ENCODE measurements around the gene TPO.

TPO gene

DNA sequence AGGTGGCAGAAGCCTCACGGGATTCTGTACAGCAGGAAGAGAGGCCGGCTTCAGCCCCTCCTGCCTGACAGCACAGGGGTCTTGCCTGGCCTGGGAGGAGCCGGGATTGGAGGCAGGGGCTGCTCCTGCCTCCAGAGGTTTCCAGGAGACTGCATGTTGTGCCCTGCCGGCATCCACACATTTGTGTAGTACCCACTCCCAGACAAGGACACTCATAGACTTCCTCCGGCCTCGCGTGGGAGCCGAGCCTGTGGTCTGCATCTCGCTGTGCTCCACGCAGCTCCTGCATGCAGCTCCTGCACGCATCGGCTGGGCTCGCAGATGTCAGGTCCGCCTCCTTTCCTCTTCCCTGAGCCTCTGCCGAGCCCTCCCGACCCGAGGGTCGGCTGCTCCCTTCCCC, 34.7 kb downstream of the TPO start:
- no peak for DNase-seq (ENCODE audit: low read depth, low spot score)

GRCh38 chr2:1450915-1451314, 37.7 kb downstream of the TPO start:
- DNase-seq (ENCODE audit: low read depth, low spot score) = no peak

DNA sequence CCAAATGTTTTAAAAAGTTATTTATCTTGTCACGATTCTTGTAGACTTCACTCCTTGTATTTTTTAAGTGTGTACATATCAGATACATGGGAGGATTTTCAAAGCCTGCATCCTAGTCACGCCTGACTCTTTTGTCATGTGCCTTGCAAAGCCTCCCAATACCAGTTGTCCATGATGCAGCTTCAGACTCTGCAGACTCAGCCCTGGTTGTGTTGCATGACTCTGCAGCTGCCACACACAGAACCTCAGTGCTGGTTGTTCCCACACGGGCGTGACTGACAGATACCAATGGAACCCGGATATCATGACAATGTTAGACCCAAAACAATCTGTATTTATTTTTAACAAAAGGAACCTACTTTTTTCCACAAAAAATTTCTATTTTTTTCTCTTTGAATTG, 38.2 kb downstream of the TPO start:
- DNase-seq (ENCODE audit: low read depth, low spot score) = no peak

DNA sequence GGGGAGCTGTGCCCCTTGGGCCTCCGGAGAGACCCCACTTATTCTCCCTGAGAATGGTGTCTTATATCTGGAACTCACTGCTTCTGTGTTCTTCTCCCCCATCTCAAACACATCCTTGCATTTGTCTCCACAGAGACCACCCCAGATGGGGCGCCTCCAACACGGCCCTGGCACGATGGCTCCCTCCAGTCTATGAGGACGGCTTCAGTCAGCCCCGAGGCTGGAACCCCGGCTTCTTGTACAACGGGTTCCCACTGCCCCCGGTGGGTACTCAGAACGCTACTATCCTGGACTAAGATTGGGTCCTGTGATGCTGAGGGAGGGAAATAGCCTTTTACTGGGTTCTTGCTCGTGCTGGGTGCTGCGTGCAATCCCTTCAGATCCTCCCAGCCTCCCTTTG, 40.3 kb downstream of the TPO start:
- DNase-seq (ENCODE audit: low read depth, low spot score) = no peak

- DNase-seq (ENCODE audit: low read depth, low spot score) = no peak
Measured at GRCh38 chr2:1454346-1454745, 41.1 kb downstream of the TPO start.

DNA sequence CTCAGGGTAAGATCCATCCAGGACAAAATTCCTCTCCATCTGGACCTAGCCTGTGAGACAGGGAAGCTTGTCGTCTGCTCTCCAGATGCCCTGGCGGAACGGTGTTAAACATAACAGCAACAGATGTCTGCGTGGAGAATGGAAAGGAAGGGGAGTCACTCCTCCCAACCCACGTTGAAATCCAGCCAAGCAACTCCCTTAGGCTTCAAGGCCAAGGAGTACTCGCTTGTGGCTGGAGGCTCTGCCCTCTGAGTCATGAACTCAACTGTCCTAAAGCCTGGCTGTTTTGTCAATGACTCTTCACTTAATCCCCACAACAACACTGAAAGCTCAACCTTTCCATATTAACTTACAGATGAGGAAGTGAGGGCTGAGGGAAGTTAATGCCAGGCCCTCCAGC, 42.2 kb downstream of the TPO start:
- DNase-seq (ENCODE audit: low read depth, low spot score) = no peak

GRCh38 chr2:1458432-1458831, 45.2 kb downstream of the TPO start:
- DNase-seq (ENCODE audit: low read depth, low spot score) = no peak

DNA sequence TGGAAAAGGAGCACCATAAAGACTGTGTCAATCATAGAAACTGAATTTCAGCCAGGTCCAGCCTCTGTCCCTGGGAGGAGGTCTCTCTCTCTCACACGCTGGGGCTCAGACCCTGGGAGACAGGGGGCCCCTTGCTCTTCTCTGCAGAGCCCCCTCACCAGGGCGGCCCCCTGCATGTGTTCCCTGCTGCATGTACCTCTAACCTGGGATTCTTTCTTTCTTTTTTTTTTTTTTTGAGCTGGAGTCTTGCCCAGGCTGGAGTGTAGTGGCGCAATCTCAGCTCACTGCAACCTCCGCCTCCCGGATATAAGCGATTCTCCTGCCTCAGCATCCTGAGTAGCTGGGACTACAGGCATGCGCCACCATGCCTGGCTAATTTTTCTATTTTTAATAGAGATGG, 46.5 kb downstream of the TPO start:
- DNase-seq (ENCODE audit: low read depth, low spot score) = no peak

- no peak for DNase-seq (ENCODE audit: low read depth, low spot score)
Measured at GRCh38 chr2:1460851-1461418, 47.7 kb downstream of the TPO start.

DNA sequence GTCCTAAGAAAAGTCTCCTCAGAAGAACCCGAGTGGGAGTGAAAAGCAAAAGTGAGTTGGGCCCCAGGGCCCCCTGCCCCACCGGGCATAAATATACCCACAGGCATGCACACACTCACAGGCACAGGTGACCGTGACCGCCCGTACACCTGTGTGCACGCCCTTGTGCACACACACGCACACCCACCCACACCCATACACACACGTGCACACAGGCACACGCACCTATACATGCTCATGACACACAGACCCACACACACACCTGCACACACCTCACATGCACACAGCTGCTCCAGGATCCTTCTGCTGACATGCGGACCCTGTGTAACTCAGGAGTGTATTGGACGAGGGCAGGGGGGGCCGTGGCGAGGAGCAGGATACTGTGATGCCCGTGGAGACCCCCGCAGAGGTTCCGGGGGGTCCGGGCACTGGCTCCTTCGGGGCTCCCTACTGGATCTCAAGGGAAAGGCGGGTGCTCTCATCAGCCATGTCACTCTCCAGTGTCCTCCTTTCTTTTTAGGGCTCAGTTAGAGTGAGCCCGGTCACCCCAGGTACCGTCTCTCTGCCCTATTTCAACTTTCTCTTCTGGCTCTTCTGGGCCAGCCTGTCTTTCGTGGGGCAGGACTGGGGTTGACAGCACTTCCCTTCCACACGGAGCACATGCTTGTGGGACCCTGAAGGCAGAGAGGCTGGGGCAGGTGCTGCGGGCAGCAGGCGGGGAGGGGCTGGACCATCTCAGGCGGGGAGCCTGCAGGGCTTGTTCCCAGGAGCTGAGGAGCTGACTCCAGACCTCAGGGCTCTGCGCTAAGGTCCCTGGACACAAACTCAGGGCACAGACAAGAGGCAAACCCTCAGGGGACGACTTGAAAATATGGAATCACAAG, 48.5 kb downstream of the TPO start:
- DNase-seq (ENCODE audit: low read depth, low spot score) = no peak

GRCh38 chr2:1462994-1463393, 49.7 kb downstream of the TPO start:
- DNase-seq (ENCODE audit: low read depth, low spot score) = no peak

DNA sequence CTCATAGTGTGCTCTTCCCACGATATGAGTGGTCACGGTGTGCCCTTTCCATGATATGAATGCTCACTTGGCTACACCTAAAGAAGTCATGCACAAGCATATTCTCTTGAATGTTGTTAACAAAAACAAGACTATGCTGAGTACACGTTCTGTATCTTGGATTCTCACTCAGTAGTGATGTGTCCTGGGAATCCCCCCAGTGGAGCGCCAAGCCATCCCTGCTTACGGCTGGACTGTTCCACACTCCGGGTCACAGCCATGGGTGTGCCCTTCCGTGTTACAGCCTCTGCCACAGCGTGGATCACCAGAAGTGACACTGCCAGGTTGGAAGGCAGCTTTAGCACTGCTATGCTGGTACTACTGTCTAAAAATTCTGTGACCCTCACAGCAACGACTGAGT, 59.1 kb downstream of the TPO start:
- DNase-seq (ENCODE audit: low read depth, low spot score) = no peak

GRCh38 chr2:1476617-1477195, 63.4 kb downstream of the TPO start:
- DNase-seq (ENCODE audit: low read depth, low spot score) = no peak

DNA sequence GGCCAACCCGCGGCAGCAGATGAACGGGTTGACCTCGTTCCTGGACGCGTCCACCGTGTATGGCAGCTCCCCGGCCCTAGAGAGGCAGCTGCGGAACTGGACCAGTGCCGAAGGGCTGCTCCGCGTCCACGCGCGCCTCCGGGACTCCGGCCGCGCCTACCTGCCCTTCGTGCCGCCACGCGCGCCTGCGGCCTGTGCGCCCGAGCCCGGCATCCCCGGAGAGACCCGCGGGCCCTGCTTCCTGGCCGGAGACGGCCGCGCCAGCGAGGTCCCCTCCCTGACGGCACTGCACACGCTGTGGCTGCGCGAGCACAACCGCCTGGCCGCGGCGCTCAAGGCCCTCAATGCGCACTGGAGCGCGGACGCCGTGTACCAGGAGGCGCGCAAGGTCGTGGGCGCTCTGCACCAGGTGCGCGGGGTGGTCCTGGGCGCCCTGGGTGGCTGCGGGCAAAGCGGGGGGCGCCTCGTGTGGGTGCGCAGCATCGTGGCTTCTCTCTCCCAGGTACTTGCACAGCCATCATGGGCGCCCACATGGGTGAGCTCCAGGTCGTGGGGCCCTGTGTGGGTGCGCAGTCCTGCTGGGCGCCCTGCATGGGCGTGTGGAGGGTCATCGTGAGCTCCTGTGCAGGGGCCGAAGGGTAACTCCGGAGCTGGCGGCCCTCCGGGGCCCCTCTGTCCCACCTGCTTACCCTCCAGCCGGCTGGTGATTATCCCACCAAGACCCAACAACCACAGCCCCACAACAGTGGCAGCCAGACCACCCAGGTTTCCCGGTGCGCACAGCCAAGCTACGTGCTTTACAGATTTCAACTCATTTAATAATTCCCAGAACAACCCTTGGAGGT, 64.2 kb downstream of the TPO start:
- DNase-seq (ENCODE audit: low read depth, low spot score) = no peak

DNA sequence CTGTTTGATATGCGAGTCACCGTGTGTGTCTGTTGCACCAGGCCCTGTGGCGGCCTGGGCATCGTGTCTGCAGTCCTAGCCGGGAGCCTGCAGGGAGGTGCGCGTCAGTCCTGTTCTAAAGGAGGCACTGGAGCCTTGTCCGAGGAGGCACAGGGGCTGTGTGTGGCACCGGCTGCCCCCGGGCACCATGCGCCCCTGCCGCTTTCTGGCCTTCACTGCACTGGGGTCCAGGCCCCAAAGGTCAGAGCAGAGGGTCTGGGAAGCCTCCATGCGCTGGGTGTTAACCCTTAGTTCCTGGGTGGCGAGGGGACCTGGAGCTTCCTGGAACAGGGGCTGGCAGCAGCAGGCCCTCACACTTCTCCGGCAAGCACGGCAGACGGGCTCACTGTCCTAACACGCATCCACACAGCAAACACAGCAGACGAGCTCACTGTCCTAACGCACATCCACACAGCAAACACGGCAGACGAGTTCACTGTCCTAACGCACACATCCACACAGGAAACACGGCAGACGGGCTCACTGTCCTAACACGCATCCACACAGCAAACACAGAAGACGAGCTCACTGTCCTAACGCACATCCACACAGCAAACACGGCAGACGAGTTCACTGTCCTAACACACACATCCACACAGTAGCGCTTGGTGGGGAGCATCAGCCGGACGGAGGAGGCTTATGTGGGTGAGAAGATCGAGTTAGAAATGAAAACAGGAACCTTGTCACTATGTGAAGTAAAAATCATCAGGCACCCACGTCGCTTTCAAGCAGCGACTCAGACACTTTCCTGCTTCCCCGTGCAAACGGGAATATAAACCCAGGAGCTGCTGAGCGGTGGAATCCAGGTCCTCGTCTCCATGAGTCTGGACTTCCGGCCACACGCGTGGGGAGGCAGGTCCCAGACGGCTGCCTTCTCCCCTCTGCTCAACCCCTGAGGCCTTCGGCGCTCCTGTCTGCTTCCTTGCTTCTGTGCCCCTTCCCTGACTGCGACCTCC, 65.3 kb downstream of the TPO start:
- no peak for DNase-seq (ENCODE audit: low read depth, low spot score)

DNA sequence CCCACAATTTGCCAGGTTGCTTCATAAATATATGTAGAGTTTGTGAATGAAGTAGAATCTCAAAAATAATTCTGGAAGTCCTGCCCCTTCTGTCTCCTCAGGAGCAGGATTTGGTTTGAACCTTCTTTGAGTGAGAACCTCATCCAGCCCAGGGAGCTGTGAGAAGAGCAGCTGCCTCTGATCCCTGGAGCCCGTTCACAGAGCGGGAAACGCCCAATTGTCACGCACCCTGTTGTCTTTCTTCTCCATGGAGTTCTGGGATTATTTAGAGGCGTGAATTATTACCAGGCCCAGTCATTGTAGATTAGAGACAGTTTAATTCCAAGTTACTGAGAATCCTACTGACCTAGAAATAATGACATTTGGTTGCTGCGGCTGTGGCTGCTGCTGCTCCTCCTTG, 66.1 kb downstream of the TPO start:
- DNase-seq (ENCODE audit: low read depth, low spot score) = no peak

- DNase-seq (ENCODE audit: low read depth, low spot score) = no peak
Measured at GRCh38 chr2:1480671-1481076, 67.4 kb downstream of the TPO start.

DNA sequence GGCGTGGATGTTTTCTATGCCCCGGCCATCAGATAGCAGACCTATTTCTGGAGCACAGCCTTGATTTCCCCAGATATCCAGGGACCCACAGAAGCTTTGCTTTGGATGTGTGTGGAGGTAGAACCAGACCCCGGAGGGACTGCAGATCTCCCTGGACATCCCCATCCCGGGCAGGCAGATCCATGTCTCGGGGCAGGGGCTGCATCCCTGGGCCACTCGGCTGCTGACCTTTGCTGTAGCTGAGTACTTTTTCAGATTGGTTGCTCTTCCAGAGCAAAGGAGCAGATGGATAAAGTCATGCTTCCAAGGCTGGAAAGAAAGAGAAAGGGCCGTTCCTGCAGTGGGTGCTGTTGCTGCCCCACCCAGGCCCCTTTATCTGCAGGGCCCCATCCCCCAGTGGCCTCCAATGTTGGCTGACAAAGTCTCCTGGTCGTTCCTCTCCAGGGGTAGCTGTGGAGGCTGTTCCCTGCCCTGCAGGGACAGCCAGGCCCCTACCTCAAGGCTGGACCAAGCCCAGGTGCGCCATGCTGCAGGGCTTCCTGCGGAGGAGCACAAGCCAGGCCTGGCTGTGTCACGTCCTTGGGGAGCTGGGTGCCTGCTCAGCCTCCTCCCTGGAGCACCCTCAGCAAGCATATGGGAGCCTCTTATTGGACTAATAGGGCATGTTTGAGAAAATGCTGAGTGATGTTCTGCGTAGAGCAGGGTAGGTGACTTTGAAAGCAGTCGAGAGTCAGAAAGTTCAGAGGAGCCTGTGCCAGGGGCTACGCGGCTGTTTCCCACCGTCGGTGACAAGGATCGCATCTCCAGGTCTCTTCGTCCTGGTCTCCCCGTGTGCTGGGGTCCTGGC, 68.4 kb downstream of the TPO start:
- no peak for DNase-seq (ENCODE audit: low read depth, low spot score)

GRCh38 chr2:1482253-1482675, 69.0 kb downstream of the TPO start:
- no peak for DNase-seq (ENCODE audit: low read depth, low spot score)

DNA sequence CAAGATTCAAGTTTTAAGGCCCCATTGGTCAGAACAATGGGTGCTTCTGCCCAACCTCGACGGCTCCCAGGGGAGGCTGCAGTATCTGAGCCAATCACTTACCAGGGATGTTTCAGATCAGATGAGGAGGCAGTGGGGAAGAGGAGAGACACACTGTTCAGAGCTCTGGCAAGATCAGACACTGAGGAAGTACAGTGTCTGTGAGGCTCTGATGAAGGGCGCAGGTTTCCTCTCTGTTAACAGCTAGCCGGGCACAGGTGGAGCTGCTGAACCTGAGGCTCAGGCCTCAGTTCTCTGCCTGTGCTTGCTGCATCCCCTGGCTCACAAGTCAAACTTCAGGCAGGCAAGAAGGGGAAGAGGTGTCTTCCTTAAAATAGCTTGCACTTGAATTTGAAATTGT, 69.7 kb downstream of the TPO start:
- DNase-seq (ENCODE audit: low read depth, low spot score) = no peak

Data from iPS DF 19.7 (cell line).